K562 (cell line): ENCODE measurements around the gene DMAC2L. TPM values are rescaled to one million over a fixed set of nuclear protein-coding genes. Genes with fewer than 3 reads are reported as not detected.

ENCODE experiments used
- BRD4 ChIP-seq: fragments of 200-600 bp; sonication (generic); IDR thresholded peaks from 2 replicates; pipeline ENCODE4 v1.6.1; 2017; ENCODE audit warnings: inconsistent platforms
- FOS ChIP-seq: IDR thresholded peaks from 3 replicates; pipeline ENCODE4 v1.6.1; 2011; ENCODE audit not compliant: insufficient read length; ENCODE audit errors: extremely low read depth
- FOXO4 ChIP-seq: fragments of 450-650 bp; formaldehyde crosslinking; IDR thresholded peaks from 2 replicates; pipeline ENCODE4 v1.4.0; 2020; ENCODE audit warnings: mild to moderate bottlenecking, moderate library complexity
- FOXP1 ChIP-seq: sonication (generic); formaldehyde crosslinking; IDR thresholded peaks from 2 replicates; pipeline ENCODE4 v1.8.0; 2022; ENCODE audit warnings: mild to moderate bottlenecking, missing genetic modification reagents
- GTF3C2 ChIP-seq: IDR thresholded peaks from 3 replicates; pipeline ENCODE4 v1.6.1; 2011; ENCODE audit warnings: borderline replicate concordance, mild to moderate bottlenecking, moderate library complexity; ENCODE audit not compliant: insufficient read length; ENCODE audit errors: extremely low read depth
- MEIS2 ChIP-seq: fragments of 450-650 bp; IDR thresholded peaks from 2 replicates; pipeline ENCODE4 v1.6.1; 2014; ENCODE audit warnings: mild to moderate bottlenecking; ENCODE audit not compliant: partially characterized antibody
- NCOA1 ChIP-seq: fragments of 450-650 bp; IDR thresholded peaks from 2 replicates; pipeline ENCODE4 v1.6.1; 2016; ENCODE audit warnings: low read depth
- NCOR1 ChIP-seq: fragments of 450-650 bp; IDR thresholded peaks from 2 replicates; pipeline ENCODE4 v1.6.1; 2016; ENCODE audit warnings: mild to moderate bottlenecking, moderate library complexity
- PKNOX1 ChIP-seq: fragments of 450-650 bp; IDR thresholded peaks from 2 replicates; pipeline ENCODE4 v1.6.1; 2016
- SMARCE1 ChIP-seq: fragments of 450-650 bp; IDR thresholded peaks from 2 replicates; pipeline ENCODE4 v1.7.1; 2016; ENCODE audit warnings: mild to moderate bottlenecking
- SRSF9 ChIP-seq: fragments of 200-400 bp; formaldehyde crosslinking; IDR thresholded peaks from 2 replicates; pipeline ENCODE4 v1.6.1; 2017; ENCODE audit warnings: low read depth, low read length, borderline replicate concordance
- XRCC5 ChIP-seq: fragments of 200-400 bp; formaldehyde crosslinking; IDR thresholded peaks from 2 replicates; pipeline ENCODE4 v1.6.1; 2017; ENCODE audit warnings: low read depth, mild to moderate bottlenecking, low read length
- ZFP36 ChIP-seq: fragments of 150-350 bp; IDR thresholded peaks from 2 replicates; pipeline ENCODE4 v1.6.1; 2018; ENCODE audit warnings: low read length, low read depth; ENCODE audit not compliant: partially characterized antibody
- ZNF12 ChIP-seq: sonication (generic); formaldehyde crosslinking; IDR thresholded peaks from 2 replicates; pipeline ENCODE4 v1.4.0; 2020; ENCODE audit warnings: mild to moderate bottlenecking, missing genetic modification reagents
- ZNF212 ChIP-seq: fragments of 450-650 bp; formaldehyde crosslinking; IDR thresholded peaks from 2 replicates; pipeline ENCODE4 v1.4.0; 2020; ENCODE audit warnings: mild to moderate bottlenecking
- ZNF24 ChIP-seq: fragments of 450-650 bp; IDR thresholded peaks from 2 replicates; pipeline ENCODE4 v1.6.1; 2016
- ZZZ3 ChIP-seq: fragments of 450-650 bp; IDR thresholded peaks from 2 replicates; pipeline ENCODE4 v1.6.1; 2016; ENCODE audit warnings: antibody characterized with exemption, mild to moderate bottlenecking, moderate library complexity
- polyA plus RNA-seq, 8 experiments: library from polyadenylated mRNA; depleted of rRNA in 4 of 8; stranded (reverse) in 5 of 8; unstranded in 3 of 8; fragments of >200 nt; fragmentation: Nextera tagmentation in 2 of 8; fragmentation: Illumina TruSeq in 1 of 8; extraction: Ambion mirVana in 2 of 8; extraction: Trizol in 1 of 8; gene quantifications; 2 replicates each; pipeline versions ENCODE4 v1.2.1 to v1.2.3, GENCODE V29; 2011 to 2014; ENCODE audit warnings: inconsistent platforms in 1 of 8, missing spikeins in 1 of 8
- total RNA-seq, 7 experiments: library from RNA; depleted of rRNA in 6 of 7; stranded (reverse); fragments of >200 nt in 6 of 7; fragmentation: Illumina TruSeq in 2 of 7; extraction: Trizol in 2 of 7; gene quantifications; 2 replicates each; pipeline versions ENCODE4 v1.2.1 to v1.2.3, GENCODE V29; 2011 to 2021; ENCODE audit warnings: low replicate concordance in 1 of 7

DMAC2L gene
- total and polyA plus RNA-seq, 9 of the 15 experiments (the other 6 are each of a cell fraction or from before 2014, with no cell fraction given): 4.0 to 37.2 (median 9.3) TPM

GRCh38 chr14:50335989-50336824 lies 24.1 kb downstream of the DMAC2L start (continued):
- TF ChIP-seq PKNOX1 (peak; percentile 58; the same call in 1 of the 2 replicates), FOXP1 (CRISPR knock-in tag) (no peak), NCOA1 (no peak), ZNF212 (CRISPR knock-in tag) (no peak), FOS (no peak), ZZZ3 (no peak), ZNF24 (no peak), FOXO4 (CRISPR knock-in tag) (no peak), ZFP36 (no peak), SRSF9 (no peak), MEIS2 (peak; percentile 20), XRCC5 (no peak), GTF3C2 (no peak), BRD4 (no peak), NCOR1 (peak; percentile 9; the same call in 1 of the 2 replicates), ZNF12 (CRISPR knock-in tag) (no peak), SMARCE1 (no peak)
